Lung (tissue), 12 donors: ENCODE results near the gene EPB41L3. TPM values are rescaled to one million over a fixed set of nuclear protein-coding genes. Genes with fewer than 3 reads are reported as not detected.

Experiments
- ATAC-seq: fragments of 200-7000 bp; cut with Tn5 transposase; one replicate; pipeline ENCODE4 v1.9.1; 2020; ENCODE audit warnings: moderate number of reproducible peaks; ENCODE audit not compliant: insufficient read depth, low FRiP score
- DNase-seq, 3 donors: peaks; one replicate each; pipeline ENCODE4 v3.0.0-alpha.2; 2013 to 2017
- H3K27ac ChIP-seq, 2 donors: one replicate each; pipeline ENCODE4 v1.5.1; 2013; ENCODE audit warnings: mild to moderate bottlenecking in 2 of 2, moderate library complexity in 2 of 2, control low read depth in 1 of 2, inconsistent platforms in 1 of 2, low read depth in 1 of 2, low read length in 1 of 2
- H3K27me3 ChIP-seq, 3 donors: one replicate each; pipeline ENCODE4 v1.5.1; 2013; ENCODE audit warnings: low read length in 2 of 3; ENCODE audit not compliant: control insufficient read depth in 3 of 3, insufficient read depth in 3 of 3
- H3K36me3 ChIP-seq, 4 donors: one replicate each; pipeline ENCODE4 v1.5.1; 2013; ENCODE audit warnings: low read length in 4 of 4, mild to moderate bottlenecking in 1 of 4, moderate library complexity in 1 of 4; ENCODE audit not compliant: control insufficient read depth in 4 of 4, insufficient read depth in 4 of 4
- H3K4me1 ChIP-seq, 5 donors: one replicate each; pipeline ENCODE4 v1.5.1; 2013; ENCODE audit warnings: low read length in 5 of 5, mild to moderate bottlenecking in 2 of 5, moderate library complexity in 1 of 5; ENCODE audit not compliant: control insufficient read depth in 5 of 5, insufficient read depth in 5 of 5
- H3K4me3 ChIP-seq: one replicate; pipeline ENCODE4 v1.5.1; 2013; ENCODE audit warnings: mild to moderate bottlenecking, control low read depth, moderate library complexity
- H3K9ac ChIP-seq, 2 donors: one replicate each; pipeline ENCODE4 v1.5.1; 2013; ENCODE audit warnings: low read length in 2 of 2, control low read depth in 1 of 2; ENCODE audit not compliant: insufficient read depth in 1 of 2
- H3K9me3 ChIP-seq, 4 donors: one replicate each; pipeline ENCODE4 v1.5.1; 2013; ENCODE audit warnings: low read length in 3 of 4, mild to moderate bottlenecking in 1 of 4, moderate library complexity in 1 of 4; ENCODE audit not compliant: control insufficient read depth in 4 of 4, insufficient read depth in 3 of 4
- WGBS, 2 donors: extraction: QIAGEN DNeasy Blood & Tissue Kit; methylation state at CpG; one replicate each; pipeline ENCODE4 v1.1.7; 2013; 5-methylcytosine and 5-hydroxymethylcytosine counted together
- polyA plus RNA-seq, 2 donors: library from polyadenylated mRNA; stranded (reverse); fragments of 200-250 nt; gene quantifications; one replicate each; pipeline ENCODE4 v1.2.1, GENCODE V29; 2013
- total RNA-seq, 2 donors: library from RNA; depleted of rRNA in 1 of 2; stranded (reverse); fragments of >200 nt in 1 of 2; gene quantifications; one replicate each; pipeline ENCODE4 v1.2.1, GENCODE V29; 2014 to 2021
- TF ChIP-seq, protein P1 (sequence below): IDR thresholded peaks from 2 replicates; pipeline ENCODE4 v1.5.1; 2012; ENCODE audit warnings: mild to moderate bottlenecking; ENCODE audit errors: control extremely low read depth, extremely low read depth
- donor health status: control.
- donor health status: control.
- donor health status: Bipolar disorder and iron deficiency.
- donor health status: healthy.
- donor health status: DM: yes; HTN: yes; CAD: no.

EPB41L3 gene
- total and polyA plus RNA-seq, 4 donors: 19.0 to 64.0 (median 39.9) TPM

DNA sequence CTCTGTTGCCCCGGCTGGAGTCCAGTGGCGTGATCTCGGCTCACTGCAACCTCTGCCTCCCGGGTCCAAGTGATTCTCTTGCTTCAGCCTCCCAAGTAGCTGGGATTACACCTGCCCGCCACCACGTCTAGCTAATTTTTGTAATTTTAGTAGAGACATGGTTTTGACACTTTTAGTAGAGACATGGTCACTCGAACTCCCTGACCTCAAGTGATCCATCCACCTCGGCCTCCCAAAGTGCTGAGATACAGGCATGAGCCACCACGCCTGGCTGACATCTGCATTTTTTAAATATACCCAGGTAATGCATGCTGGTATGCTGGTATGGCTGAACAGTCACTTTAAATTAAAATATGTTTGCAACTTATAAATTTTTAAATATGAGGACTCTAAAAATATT is 91.9 kb downstream of the EPB41L3 start:
- TF ChIP-seq, protein P1, sequence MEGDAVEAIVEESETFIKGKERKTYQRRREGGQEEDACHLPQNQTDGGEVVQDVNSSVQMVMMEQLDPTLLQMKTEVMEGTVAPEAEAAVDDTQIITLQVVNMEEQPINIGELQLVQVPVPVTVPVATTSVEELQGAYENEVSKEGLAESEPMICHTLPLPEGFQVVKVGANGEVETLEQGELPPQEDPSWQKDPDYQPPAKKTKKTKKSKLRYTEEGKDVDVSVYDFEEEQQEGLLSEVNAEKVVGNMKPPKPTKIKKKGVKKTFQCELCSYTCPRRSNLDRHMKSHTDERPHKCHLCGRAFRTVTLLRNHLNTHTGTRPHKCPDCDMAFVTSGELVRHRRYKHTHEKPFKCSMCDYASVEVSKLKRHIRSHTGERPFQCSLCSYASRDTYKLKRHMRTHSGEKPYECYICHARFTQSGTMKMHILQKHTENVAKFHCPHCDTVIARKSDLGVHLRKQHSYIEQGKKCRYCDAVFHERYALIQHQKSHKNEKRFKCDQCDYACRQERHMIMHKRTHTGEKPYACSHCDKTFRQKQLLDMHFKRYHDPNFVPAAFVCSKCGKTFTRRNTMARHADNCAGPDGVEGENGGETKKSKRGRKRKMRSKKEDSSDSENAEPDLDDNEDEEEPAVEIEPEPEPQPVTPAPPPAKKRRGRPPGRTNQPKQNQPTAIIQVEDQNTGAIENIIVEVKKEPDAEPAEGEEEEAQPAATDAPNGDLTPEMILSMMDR: no peak
- WGBS, 2 donors: 94 to 97% methylated on average over 9 of the region's 9 CpGs
- Histone ChIP-seq H3K4me3 (no peak overlapping the region), H3K9me3 (no peaks in the 10 kb centered on the region), H3K9ac (no peak overlapping the region), H3K27me3 (no peaks in the 10 kb centered on the region), H3K27ac (no peak overlapping the region), H3K4me1 (peaks cover 0 to 23% (median 0%) of the 10 kb centered on the region in 5 donors), H3K36me3 (no peaks in the 10 kb centered on the region)
- DNase-seq: no peak
- no peak for ATAC-seq

DNA sequence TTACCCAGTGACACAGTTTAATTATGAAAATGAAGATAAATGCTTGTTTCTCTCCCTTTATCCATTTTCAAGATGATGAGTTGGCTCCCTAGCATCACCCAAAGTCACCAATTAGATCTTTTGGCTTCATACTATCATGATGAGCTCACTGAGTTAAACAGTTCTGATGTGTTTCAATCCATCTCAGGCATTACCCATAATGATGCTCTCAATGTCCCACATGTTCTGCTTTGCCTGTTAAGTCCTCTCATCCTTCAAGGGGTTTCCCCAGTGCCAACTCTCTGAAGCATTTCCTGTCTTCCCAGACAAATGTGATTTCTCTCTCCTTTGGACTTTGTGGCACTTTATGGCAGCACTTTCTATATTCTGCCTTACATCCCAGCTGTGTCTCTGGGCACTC is 92.6 kb downstream of the EPB41L3 start:
- no peak overlapping the region for H3K27ac ChIP-seq
- no peak overlapping the region for H3K9ac ChIP-seq
- H3K36me3 ChIP-seq: no peaks in the 10 kb centered on the region
- H3K4me1 ChIP-seq: peaks cover 0 to 15% (median 0%) of the 10 kb centered on the region in 5 donors
- no peaks in the 10 kb centered on the region for H3K27me3 ChIP-seq
- TF ChIP-seq, protein P1: no peak
- no peak overlapping the region for H3K4me3 ChIP-seq
- ATAC-seq (no peak), DNase-seq (peak in 2 of 3 donors; percentile 20 to 39)
- H3K9me3 ChIP-seq: no peaks in the 10 kb centered on the region

DNA sequence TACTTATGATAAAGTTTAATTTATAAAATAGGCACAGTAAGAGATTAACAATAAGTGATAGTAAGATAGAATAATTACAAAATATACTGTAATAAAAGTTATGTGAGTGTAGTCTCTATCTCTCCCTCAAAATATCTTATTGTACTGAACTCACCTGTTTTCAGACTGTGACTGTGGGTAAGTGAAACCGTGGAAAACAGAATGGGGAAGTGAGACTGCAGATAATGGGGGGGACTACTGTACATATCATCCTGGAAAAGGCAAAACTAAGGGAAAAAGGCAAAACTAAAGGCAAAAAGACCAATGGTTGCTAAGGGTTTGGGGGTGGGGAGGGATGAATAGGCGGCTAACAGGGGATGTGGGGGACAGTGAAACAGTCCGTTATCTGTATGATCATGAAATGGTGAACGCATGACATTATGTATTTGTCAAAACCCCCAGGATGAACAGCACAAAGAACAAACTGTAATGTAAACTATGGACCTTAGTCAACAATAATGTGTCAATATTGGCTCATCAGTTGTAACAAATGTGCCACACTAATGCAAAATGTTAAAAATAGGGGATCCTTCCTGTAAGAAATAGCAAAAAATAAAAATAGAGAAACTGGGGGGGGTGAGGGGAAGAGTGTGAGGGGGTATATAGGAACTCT is 93.8 kb downstream of the EPB41L3 start:
- no peak overlapping the region for H3K4me3 ChIP-seq
- no peaks in the 10 kb centered on the region for H3K36me3 ChIP-seq
- TF ChIP-seq, protein P1: no peak
- DNase-seq (no peak), ATAC-seq (no peak)
- 79 to 82% methylated on average over 4 of the region's 4 CpGs for WGBS, 2 donors
- no peak overlapping the region for H3K27ac ChIP-seq
- H3K9ac ChIP-seq: no peak overlapping the region
- peaks cover 0 to 7% (median 0%) of the 10 kb centered on the region in 5 donors for H3K4me1 ChIP-seq
- no peaks in the 10 kb centered on the region for H3K27me3 ChIP-seq
- H3K9me3 ChIP-seq: no peaks in the 10 kb centered on the region

DNA sequence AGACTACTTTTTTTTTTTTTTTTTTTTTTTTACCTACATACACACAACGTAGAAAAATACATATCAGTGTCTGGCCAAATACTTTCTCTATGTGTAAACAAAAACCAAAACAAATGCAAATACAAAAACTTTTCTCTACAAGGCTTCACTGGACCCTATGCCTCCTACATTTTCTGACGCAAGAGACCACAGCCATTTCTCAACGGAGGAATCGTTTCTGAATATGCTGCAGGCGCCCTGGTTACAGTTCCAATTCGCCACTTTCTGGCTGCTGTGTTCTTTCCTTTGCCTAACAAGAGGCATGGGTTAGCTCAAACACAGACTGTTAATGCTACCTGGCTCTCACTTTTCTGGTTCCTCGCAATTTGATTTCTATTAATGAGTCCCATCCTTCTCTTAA is 96.4 kb downstream of the EPB41L3 start:
- Histone ChIP-seq H3K27me3 (no peaks in the 10 kb centered on the region), H3K9me3 (no peaks in the 10 kb centered on the region), H3K4me1 (peaks cover 0 to 7% (median 0%) of the 10 kb centered on the region in 5 donors), H3K9ac (no peak overlapping the region), H3K36me3 (no peaks in the 10 kb centered on the region), H3K4me3 (no peak overlapping the region), H3K27ac (no peak overlapping the region)
- 45 to 77% methylated on average over 7 of the region's 7 CpGs for WGBS, 2 donors
- TF ChIP-seq, protein P1: no peak
- no peak for DNase-seq
- no peak for ATAC-seq
